Liver (tissue), 9 donors: ENCODE measurements around the gene DPY19L2. TPM values are rescaled to one million over a fixed set of nuclear protein-coding genes. Genes with fewer than 3 reads are reported as not detected.
"Not testable (repeated sequence)": the region's sequence is repeated elsewhere in the genome, so short reads cannot be mapped to it uniquely, and the experiment has no call there.

Source experiments
- DNase-seq: peaks from one replicate; pipeline ENCODE4 v3.0.0-alpha.2; 2017; ENCODE audit warnings: low spot score
- H3K27ac ChIP-seq, 2 donors: one replicate each; pipeline ENCODE4 v1.7.0; 2013; ENCODE audit warnings: inconsistent platforms in 2 of 2, low read length in 2 of 2, control low read depth in 1 of 2, low read depth in 1 of 2, mild to moderate bottlenecking in 1 of 2
- H3K27me3 ChIP-seq, 4 donors: one replicate each; pipeline versions ENCODE4 v1.6.1 to v1.7.0; 2013; ENCODE audit warnings: low read length in 3 of 4, inconsistent platforms in 1 of 4, mild to moderate bottlenecking in 1 of 4, moderate library complexity in 1 of 4; ENCODE audit not compliant: control insufficient read depth in 4 of 4, insufficient read depth in 4 of 4
- H3K36me3 ChIP-seq, 4 donors: one replicate each; pipeline versions ENCODE4 v1.6.1 to v1.7.0; 2013; ENCODE audit warnings: low read length in 3 of 4, mild to moderate bottlenecking in 3 of 4, low read depth in 1 of 4, moderate library complexity in 1 of 4; ENCODE audit not compliant: control insufficient read depth in 4 of 4, insufficient read depth in 3 of 4
- H3K4me1 ChIP-seq, 4 donors: one replicate each; pipeline versions ENCODE4 v1.6.1 to v1.7.0; 2013; ENCODE audit warnings: low read length in 3 of 4, mild to moderate bottlenecking in 3 of 4, moderate library complexity in 1 of 4; ENCODE audit not compliant: control insufficient read depth in 4 of 4, insufficient read depth in 4 of 4
- H3K4me3 ChIP-seq, 3 donors: one replicate each; pipeline versions ENCODE4 v1.6.1 to v1.7.0; 2013; ENCODE audit warnings: low read length in 3 of 3, control low read depth in 1 of 3, low read depth in 1 of 3, mild to moderate bottlenecking in 1 of 3
- H3K9ac ChIP-seq, 2 donors: one replicate each; pipeline ENCODE4 v1.7.0; 2013; ENCODE audit warnings: low read length in 2 of 2, mild to moderate bottlenecking in 2 of 2, moderate library complexity in 2 of 2, control low read depth in 1 of 2, low read depth in 1 of 2
- H3K9me3 ChIP-seq, 4 donors: one replicate each; pipeline versions ENCODE4 v1.6.1 to v1.7.0; 2013; ENCODE audit warnings: low read length in 3 of 4; ENCODE audit not compliant: control insufficient read depth in 4 of 4
- WGBS: extraction: QIAGEN DNeasy Blood & Tissue Kit; methylation state at CpG from one replicate; pipeline ENCODE4 v1.1.7; 2013; 5-methylcytosine and 5-hydroxymethylcytosine counted together
- polyA plus RNA-seq, 2 donors: library from polyadenylated mRNA; stranded (reverse) in 1 of 2; unstranded in 1 of 2; fragments of 200-250 nt in 1 of 2; fragments of >200 nt in 1 of 2; fragmentation: Nextera tagmentation in 1 of 2; extraction: Ambion mirVana in 1 of 2; gene quantifications; one replicate each; pipeline versions ENCODE4 v1.2.1 to v1.2.3, GENCODE V29; 2013 to 2015
- total RNA-seq, 2 donors: library from RNA; depleted of rRNA; stranded (reverse); fragments of >200 nt; gene quantifications; one replicate each; pipeline ENCODE4 v1.2.3, GENCODE V29; 2014
- donor health status: healthy.
- donor health status: healthy.
- donor health status: healthy.
- donor health status: healthy.
- donor health status: healthy.

Gene DPY19L2
- total and polyA plus RNA-seq, 4 donors, result 0.13 to 2.8 (median 0.32) TPM

GRCh38 chr12:63577631-63578030 is 90.7 kb downstream of the DPY19L2 start:
- H3K9me3 ChIP-seq, H3K27ac ChIP-seq, H3K4me1 ChIP-seq, H3K4me3 ChIP-seq, H3K36me3 ChIP-seq, DNase-seq, H3K27me3 ChIP-seq, H3K9ac ChIP-seq: not testable (repeated sequence)
- 73% methylated on average over 2 of the region's 2 CpGs for WGBS

GRCh38 chr12:63572038-63572437 is 96.3 kb downstream of the DPY19L2 start:
- not testable (repeated sequence) for H3K36me3 ChIP-seq, H3K9ac ChIP-seq, H3K4me3 ChIP-seq, H3K27me3 ChIP-seq, DNase-seq, H3K9me3 ChIP-seq, H3K4me1 ChIP-seq, H3K27ac ChIP-seq
- WGBS, result 95% methylated on average over 4 of the region's 4 CpGs

GRCh38 chr12:63558445-63558844 is 109.8 kb downstream of the DPY19L2 start:
- WGBS, result 83% methylated on average over 6 of the region's 6 CpGs
- not testable (repeated sequence) for H3K36me3 ChIP-seq, H3K27ac ChIP-seq, H3K9ac ChIP-seq, H3K4me3 ChIP-seq, H3K4me1 ChIP-seq, DNase-seq, H3K27me3 ChIP-seq, H3K9me3 ChIP-seq

- H3K27me3 ChIP-seq, H3K9ac ChIP-seq, DNase-seq, H3K9me3 ChIP-seq, H3K4me1 ChIP-seq, H3K36me3 ChIP-seq, H3K27ac ChIP-seq, H3K4me3 ChIP-seq: not testable (repeated sequence)
- 79% methylated on average over 12 of the region's 13 CpGs for whole genome bisulfite sequencing
These were observed 116.9 kb downstream of the DPY19L2 start for GRCh38 chr12:63551397-63551796.

- 54% methylated on average over 2 of the region's 2 CpGs for WGBS
- not testable (repeated sequence) for DNase-seq, H3K36me3 ChIP-seq, H3K9me3 ChIP-seq, H3K4me1 ChIP-seq, H3K4me3 ChIP-seq, H3K27me3 ChIP-seq, H3K9ac ChIP-seq, H3K27ac ChIP-seq
These were observed 119.3 kb downstream of the DPY19L2 start for GRCh38 chr12:63549034-63549433.

GRCh38 chr12:63545298-63545916 is 122.9 kb downstream of the DPY19L2 start:
- H3K36me3 ChIP-seq, DNase-seq, H3K9ac ChIP-seq, H3K4me1 ChIP-seq, H3K27ac ChIP-seq, H3K27me3 ChIP-seq, H3K9me3 ChIP-seq, H3K4me3 ChIP-seq: not testable (repeated sequence)
- WGBS, result 65% methylated on average over 3 of the region's 5 CpGs

- H3K36me3 ChIP-seq, H3K4me3 ChIP-seq, H3K4me1 ChIP-seq, H3K9me3 ChIP-seq, H3K9ac ChIP-seq, H3K27ac ChIP-seq, H3K27me3 ChIP-seq, DNase-seq: not testable (repeated sequence)
- WGBS, result 78% methylated on average over 4 of the region's 4 CpGs
These were observed 129.6 kb downstream of the DPY19L2 start for GRCh38 chr12:63538656-63539055.

- not testable (repeated sequence) for H3K27ac ChIP-seq, DNase-seq, H3K27me3 ChIP-seq, H3K9ac ChIP-seq, H3K4me1 ChIP-seq, H3K36me3 ChIP-seq, H3K4me3 ChIP-seq, H3K9me3 ChIP-seq
These were observed 130.5 kb downstream of the DPY19L2 start for GRCh38 chr12:63537838-63538237.

- 77% methylated on average over 7 of the region's 7 CpGs for WGBS
- H3K9me3 ChIP-seq, H3K27me3 ChIP-seq, H3K27ac ChIP-seq, H3K4me3 ChIP-seq, H3K4me1 ChIP-seq, H3K36me3 ChIP-seq, DNase-seq, H3K9ac ChIP-seq: not testable (repeated sequence)
These were observed 138.7 kb downstream of the DPY19L2 start for GRCh38 chr12:63529641-63530040.
